ENCODE results near the gene SLC9A2. TPM values are rescaled to one million over a fixed set of nuclear protein-coding genes. Genes with fewer than 3 reads are reported as not detected.
A peak's percentile ranks its signal among the peaks of the same experiment; 100 is the strongest.

Gene SLC9A2
- total RNA-seq, 1 donor from 2014 or later: 10.0 TPM

GRCh38 chr2:102593516-102593915 is 25.8 kb upstream of the SLC9A2 start:
- H3K9me3 Mint-ChIP-seq: no peaks in the 10 kb centered on the region
- peaks cover 3% of the 10 kb centered on the region for H3K27me3 Mint-ChIP-seq
- no peak for TF ChIP-seq CTCF (conservative IDR thresholded peaks at IDR 0.05)
- peaks cover 10% of the 10 kb centered on the region for H3K4me1 Mint-ChIP-seq (ENCODE audit: unreplicated experiment)
- no peaks in the 10 kb centered on the region for H3K36me3 Mint-ChIP-seq
- H3K27ac Mint-ChIP-seq: no peak overlapping the region
- H3K4me3 Mint-ChIP-seq: no peak overlapping the region
- no peak for DNase-seq (ENCODE audit: extremely low spot score, unreplicated experiment)

GRCh38 chr2:102594445-102595016 is 24.8 kb upstream of the SLC9A2 start:
- Mint-ChIP-seq H3K4me1 (ENCODE audit: unreplicated experiment) (peaks cover 4% of the 10 kb centered on the region), H3K36me3 (no peaks in the 10 kb centered on the region), H3K27me3 (peaks cover 3% of the 10 kb centered on the region)

GRCh38 chr2:102597788-102598187 is 21.6 kb upstream of the SLC9A2 start:
- no peaks in the 10 kb centered on the region for H3K4me1 Mint-ChIP-seq (ENCODE audit: unreplicated experiment)
- no peaks in the 10 kb centered on the region for H3K36me3 Mint-ChIP-seq
- no peak overlapping the region for H3K27ac Mint-ChIP-seq
- H3K27me3 Mint-ChIP-seq: peaks cover 3% of the 10 kb centered on the region
- no peak for TF ChIP-seq CTCF (conservative IDR thresholded peaks at IDR 0.05)
- H3K9me3 Mint-ChIP-seq: no peaks in the 10 kb centered on the region
- no peak for DNase-seq (ENCODE audit: extremely low spot score, unreplicated experiment)
- H3K4me3 Mint-ChIP-seq: no peak overlapping the region

More at GRCh38 chr2:102594445-102595016, 24.8 kb upstream of the SLC9A2 start:
- DNase-seq (ENCODE audit: extremely low spot score, unreplicated experiment): no peak
- H3K27ac Mint-ChIP-seq: no peak overlapping the region
- TF ChIP-seq CTCF (conservative IDR thresholded peaks at IDR 0.05): no peak
- H3K4me3 Mint-ChIP-seq: no peak overlapping the region
- H3K9me3 Mint-ChIP-seq: no peaks in the 10 kb centered on the region

- Mint-ChIP-seq H3K36me3 (no peaks in the 10 kb centered on the region), H3K4me3 (no peak overlapping the region), H3K27me3 (peaks cover 3% of the 10 kb centered on the region), H3K27ac (no peak overlapping the region), H3K9me3 (no peaks in the 10 kb centered on the region), H3K4me1 (ENCODE audit: unreplicated experiment) (no peaks in the 10 kb centered on the region)
- no peak for TF ChIP-seq CTCF (conservative IDR thresholded peaks at IDR 0.05)
- no peak for DNase-seq (ENCODE audit: extremely low spot score, unreplicated experiment)
Observed at GRCh38 chr2:102599486-102599885, 19.9 kb upstream of the SLC9A2 start.

- Mint-ChIP-seq H3K27me3 (peaks cover 3% of the 10 kb centered on the region), H3K9me3 (no peaks in the 10 kb centered on the region), H3K4me1 (ENCODE audit: unreplicated experiment) (no peaks in the 10 kb centered on the region), H3K27ac (no peak overlapping the region), H3K4me3 (no peak overlapping the region), H3K36me3 (no peaks in the 10 kb centered on the region)
- TF ChIP-seq CTCF (conservative IDR thresholded peaks at IDR 0.05): no peak
- DNase-seq (ENCODE audit: extremely low spot score, unreplicated experiment): no peak
Observed at GRCh38 chr2:102601730-102602129, 17.6 kb upstream of the SLC9A2 start.

- H3K27me3 Mint-ChIP-seq: no peaks in the 10 kb centered on the region
- no peak for DNase-seq (ENCODE audit: extremely low spot score, unreplicated experiment)
- TF ChIP-seq CTCF (conservative IDR thresholded peaks at IDR 0.05): no peak
- peak overlapping the region; percentile 22 for H3K27ac Mint-ChIP-seq
- H3K4me1 Mint-ChIP-seq (ENCODE audit: unreplicated experiment): no peaks in the 10 kb centered on the region
- no peaks in the 10 kb centered on the region for H3K36me3 Mint-ChIP-seq
- no peak overlapping the region for H3K4me3 Mint-ChIP-seq
- no peaks in the 10 kb centered on the region for H3K9me3 Mint-ChIP-seq
Observed at GRCh38 chr2:102603904-102604303, 15.4 kb upstream of the SLC9A2 start.
